ENCODE measurements around the gene ARHGAP26.

DNA sequence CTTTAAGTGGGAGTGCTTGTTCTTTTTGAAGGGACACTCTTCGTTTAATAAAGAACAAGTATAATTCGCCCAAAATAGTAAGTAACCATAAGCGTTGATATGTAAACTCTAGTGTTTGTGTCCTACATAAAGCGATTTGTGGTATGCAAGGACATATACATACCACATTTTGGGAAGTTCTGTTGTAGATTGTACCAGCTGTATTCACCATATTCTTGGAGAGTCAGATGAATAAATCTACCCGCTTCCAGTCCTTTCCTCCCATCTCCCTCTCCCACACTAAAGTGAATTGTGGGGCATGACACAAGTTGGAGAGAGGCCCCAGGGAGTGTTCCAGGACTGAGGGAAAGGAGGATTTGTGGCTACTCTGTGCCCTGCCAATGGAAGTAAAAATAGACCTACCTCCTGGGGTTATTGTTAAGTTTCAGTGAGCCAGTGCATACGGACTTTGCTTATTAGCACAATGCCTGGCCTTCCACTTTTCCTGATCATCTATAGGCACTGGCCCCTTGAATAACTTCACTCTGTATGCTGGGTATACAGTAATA lies 40.6 kb downstream of the ARHGAP26 start:
- TF ChIP-seq, protein P1, sequence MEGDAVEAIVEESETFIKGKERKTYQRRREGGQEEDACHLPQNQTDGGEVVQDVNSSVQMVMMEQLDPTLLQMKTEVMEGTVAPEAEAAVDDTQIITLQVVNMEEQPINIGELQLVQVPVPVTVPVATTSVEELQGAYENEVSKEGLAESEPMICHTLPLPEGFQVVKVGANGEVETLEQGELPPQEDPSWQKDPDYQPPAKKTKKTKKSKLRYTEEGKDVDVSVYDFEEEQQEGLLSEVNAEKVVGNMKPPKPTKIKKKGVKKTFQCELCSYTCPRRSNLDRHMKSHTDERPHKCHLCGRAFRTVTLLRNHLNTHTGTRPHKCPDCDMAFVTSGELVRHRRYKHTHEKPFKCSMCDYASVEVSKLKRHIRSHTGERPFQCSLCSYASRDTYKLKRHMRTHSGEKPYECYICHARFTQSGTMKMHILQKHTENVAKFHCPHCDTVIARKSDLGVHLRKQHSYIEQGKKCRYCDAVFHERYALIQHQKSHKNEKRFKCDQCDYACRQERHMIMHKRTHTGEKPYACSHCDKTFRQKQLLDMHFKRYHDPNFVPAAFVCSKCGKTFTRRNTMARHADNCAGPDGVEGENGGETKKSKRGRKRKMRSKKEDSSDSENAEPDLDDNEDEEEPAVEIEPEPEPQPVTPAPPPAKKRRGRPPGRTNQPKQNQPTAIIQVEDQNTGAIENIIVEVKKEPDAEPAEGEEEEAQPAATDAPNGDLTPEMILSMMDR (conservative IDR thresholded peaks at IDR 0.05 in 1 of 2, IDR thresholded peaks at IDR 0.05 in 1 of 2; ENCODE audit: low read depth in 1 of 2, low read length in 2 of 2), result no peak
- TF ChIP-seq EZH2 (IDR thresholded peaks at IDR 0.05; ENCODE audit: low read length, missing control alignments), result no peak
